Measurements from ENCODE around the gene ZNF816. TPM values are rescaled to one million over a fixed set of nuclear protein-coding genes. Genes with fewer than 3 reads are reported as not detected.

ZNF816 gene
- total RNA-seq, result 1 to 10 TPM; 3.6 to 8.4 (median 6.1) TPM
- polyA plus RNA-seq, result 1 to 10 TPM; 4.6 to 7.2 (median 5.4) TPM

DNA sequence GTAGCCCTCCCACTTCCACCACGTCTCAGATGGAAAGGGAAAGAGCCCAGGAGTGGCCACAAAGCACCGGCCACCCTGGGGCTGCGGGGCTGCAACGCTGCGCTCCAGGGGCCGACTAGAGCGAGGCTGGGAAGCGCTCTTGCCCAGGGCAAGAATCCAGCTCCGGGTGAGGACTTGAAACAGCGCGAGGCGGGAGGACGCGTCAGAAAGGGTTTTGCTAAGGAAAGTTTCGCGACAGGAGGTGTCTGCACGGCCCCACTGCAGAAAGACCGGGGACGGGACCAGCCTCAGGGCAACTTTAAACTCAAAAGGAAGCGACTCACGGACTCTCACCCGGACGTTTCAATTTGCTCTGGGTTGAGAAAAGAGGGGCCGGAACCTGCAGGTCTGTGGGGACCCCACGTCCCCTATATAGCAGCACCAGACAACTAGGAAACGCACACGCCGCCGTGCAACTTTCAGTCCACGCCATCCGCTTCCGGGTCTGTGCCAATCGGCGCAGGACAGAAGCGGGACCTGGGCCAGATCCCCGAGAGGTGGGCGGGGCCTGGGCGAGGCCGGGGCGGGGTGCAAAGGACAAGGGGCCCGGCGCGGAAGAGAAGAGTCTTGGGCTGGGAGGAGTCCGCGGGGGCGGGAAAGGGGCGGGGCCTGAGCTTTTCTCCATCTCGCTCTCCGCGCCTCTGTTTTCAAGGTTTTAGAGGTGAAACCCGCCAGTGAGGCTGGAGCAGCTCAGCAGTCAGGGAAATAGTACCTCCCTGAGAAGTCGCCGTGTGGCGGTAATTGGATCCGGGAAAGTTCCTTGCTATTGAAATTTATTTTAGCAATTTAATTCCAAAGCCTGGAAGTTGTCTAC is at the start of gene ZNF816:
Gene ZNF816 (minus strand): TSS at position 488 of the 853 bp plus-strand sequence. CDS start 6,792 bp downstream, outside the sequence.
- Histone ChIP-seq H3K4me1 (peaks cover 0 to 18% (median 12%) of the 10 kb centered on the region in 4 donors), H3K27ac (peak within 1 kb of the TSS; percentile 85 to 87 (median 86)), H3K27me3 (no peaks in the 10 kb centered on the region), H3K9me3 (no peaks in the 10 kb centered on the region), H3K4me3 (peak within 1 kb of the TSS; percentile 52 to 73 (median 62)), H3K36me3 (peaks cover 0 to 14% (median 0%) of the 10 kb centered on the region in 4 donors)
- intact Hi-C loops (cut with DNase I), result loop anchor here (1.0 to 2.0 kb wide), 2 partner anchors 19 to 30 kb away; no protein-coding TSS in a partner anchor
- WGBS, 2 donors, result 0 to 1% methylated on average over 55 of the region's 55 CpGs
- TF ChIP-seq POLR2AphosphoS5 (IDR thresholded peaks at IDR 0.05), result peak; percentile 42 to 82 (median 75)
- TF ChIP-seq POLR2A (IDR thresholded peaks at IDR 0.05), result peak in 1 of 2 donors; percentile 52
- TF ChIP-seq EP300 (IDR thresholded peaks at IDR 0.05), result no peak
- TF ChIP-seq, protein P1, sequence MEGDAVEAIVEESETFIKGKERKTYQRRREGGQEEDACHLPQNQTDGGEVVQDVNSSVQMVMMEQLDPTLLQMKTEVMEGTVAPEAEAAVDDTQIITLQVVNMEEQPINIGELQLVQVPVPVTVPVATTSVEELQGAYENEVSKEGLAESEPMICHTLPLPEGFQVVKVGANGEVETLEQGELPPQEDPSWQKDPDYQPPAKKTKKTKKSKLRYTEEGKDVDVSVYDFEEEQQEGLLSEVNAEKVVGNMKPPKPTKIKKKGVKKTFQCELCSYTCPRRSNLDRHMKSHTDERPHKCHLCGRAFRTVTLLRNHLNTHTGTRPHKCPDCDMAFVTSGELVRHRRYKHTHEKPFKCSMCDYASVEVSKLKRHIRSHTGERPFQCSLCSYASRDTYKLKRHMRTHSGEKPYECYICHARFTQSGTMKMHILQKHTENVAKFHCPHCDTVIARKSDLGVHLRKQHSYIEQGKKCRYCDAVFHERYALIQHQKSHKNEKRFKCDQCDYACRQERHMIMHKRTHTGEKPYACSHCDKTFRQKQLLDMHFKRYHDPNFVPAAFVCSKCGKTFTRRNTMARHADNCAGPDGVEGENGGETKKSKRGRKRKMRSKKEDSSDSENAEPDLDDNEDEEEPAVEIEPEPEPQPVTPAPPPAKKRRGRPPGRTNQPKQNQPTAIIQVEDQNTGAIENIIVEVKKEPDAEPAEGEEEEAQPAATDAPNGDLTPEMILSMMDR (IDR thresholded peaks at IDR 0.05), result no peak
- peak; percentile 99 for DNase-seq

DNA sequence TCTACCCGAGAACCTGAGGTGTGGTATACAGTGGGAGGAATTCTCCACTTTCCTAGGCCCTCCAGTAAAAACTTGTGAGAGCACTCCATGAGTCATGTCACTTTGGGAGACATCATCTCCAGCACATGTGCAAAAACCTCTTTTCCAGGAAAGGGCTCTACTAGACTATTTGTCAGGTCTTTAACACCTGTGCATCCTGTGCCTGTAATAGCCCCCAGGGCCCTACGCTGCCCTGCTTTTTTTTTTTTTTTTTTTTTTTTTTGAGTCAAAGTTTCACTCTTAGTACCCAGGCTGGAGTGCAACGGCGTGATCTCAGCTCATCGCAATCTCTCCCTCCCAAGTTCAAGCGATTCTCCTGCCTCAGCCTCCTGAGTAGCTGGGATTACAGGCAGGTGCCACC is 49.3 kb upstream of the ZNF816 start:
- H3K4me3 ChIP-seq, result no peak overlapping the region
- peaks cover 0 to 3% (median 0%) of the 10 kb centered on the region in 3 donors for H3K27me3 ChIP-seq
- no peak overlapping the region for H3K27ac ChIP-seq
- 82 to 87% methylated on average over 6 of the region's 6 CpGs for WGBS, 2 donors
- no peak for TF ChIP-seq POLR2AphosphoS5 (IDR thresholded peaks at IDR 0.05)
- TF ChIP-seq, protein P1 (IDR thresholded peaks at IDR 0.05), result no peak
- no peak for TF ChIP-seq POLR2A (IDR thresholded peaks at IDR 0.05)
- no peak for TF ChIP-seq EP300 (IDR thresholded peaks at IDR 0.05)
- H3K36me3 ChIP-seq, result no peaks in the 10 kb centered on the region
- peaks cover 0 to 8% (median 0%) of the 10 kb centered on the region in 4 donors for H3K9me3 ChIP-seq
- intact Hi-C loops (cut with DNase I), result no loop called here
- peaks cover 0 to 6% (median 0%) of the 10 kb centered on the region in 4 donors for H3K4me1 ChIP-seq
- no peak for DNase-seq

DNA sequence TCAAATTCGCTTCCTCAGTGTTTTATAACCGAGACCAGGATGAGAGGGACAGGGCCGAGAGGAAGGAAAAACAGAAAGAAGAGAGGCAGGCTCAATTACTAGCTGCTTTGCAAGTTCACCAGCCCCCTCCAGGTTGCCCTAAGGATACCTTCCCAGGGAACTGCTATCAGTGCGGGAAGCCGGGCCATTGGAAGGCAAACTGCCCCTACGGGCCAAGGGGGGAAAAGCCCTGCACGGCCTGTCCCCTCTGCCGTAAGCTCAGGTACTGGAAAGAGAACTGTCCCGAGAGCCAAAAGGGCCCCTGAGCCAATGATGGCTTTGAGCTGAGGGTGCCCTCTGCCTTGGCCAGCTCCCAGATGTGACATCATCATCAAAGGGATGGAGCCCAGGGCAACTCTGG is 47.8 kb upstream of the ZNF816 start:
- H3K9me3 ChIP-seq, result peaks cover 0 to 5% (median 0%) of the 10 kb centered on the region in 4 donors
- peaks cover 0 to under 1% (median 0%) of the 10 kb centered on the region in 3 donors for H3K27me3 ChIP-seq
- WGBS, 2 donors, result 56 to 60% methylated on average over 9 of the region's 9 CpGs
- no peak overlapping the region for H3K4me3 ChIP-seq
- no peaks in the 10 kb centered on the region for H3K4me1 ChIP-seq
- intact Hi-C loops (cut with DNase I), result no loop called here
- DNase-seq, result no peak
- H3K27ac ChIP-seq, result no peak overlapping the region
- H3K36me3 ChIP-seq, result no peaks in the 10 kb centered on the region
- TF ChIP-seq EP300 (IDR thresholded peaks at IDR 0.05) (no peak), POLR2A (IDR thresholded peaks at IDR 0.05) (no peak), POLR2AphosphoS5 (IDR thresholded peaks at IDR 0.05) (no peak)
- TF ChIP-seq, protein P1 (IDR thresholded peaks at IDR 0.05), result no peak

DNA sequence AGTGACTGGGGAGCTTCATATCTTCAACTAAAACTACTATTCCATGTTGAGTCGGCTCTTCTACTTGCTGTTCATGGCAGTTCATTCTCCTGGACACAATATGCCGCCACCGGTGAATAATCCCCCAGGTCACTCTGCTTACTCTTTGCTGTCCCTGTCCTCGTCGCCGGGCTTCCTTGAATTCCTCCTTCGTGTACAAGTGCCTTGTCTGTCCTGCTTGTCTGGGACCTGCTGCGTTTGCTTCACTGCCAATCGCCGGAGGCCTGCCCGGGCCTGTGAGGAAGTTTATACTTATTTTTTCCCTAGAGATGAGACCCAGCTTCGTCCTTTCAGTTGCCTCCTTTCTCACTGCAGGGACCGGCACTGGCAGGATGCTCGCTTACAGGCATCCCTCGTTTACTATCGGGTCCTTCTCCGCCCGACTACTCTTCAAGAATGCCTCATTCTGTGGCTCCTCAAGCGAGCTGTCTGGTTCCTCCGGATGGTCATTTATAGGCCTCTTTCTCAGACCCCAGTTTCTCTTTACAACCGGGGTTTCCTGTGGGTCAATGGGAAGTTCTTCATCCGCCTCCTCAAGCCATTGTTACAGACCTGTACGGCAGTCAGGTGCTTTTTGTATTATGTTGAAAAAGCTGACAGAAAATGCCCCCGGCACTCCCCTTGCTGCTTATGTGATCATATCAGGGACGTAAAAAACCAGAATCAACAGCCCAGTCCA is 45.5 kb upstream of the ZNF816 start:
- no peak for TF ChIP-seq EP300 (IDR thresholded peaks at IDR 0.05)
- TF ChIP-seq POLR2AphosphoS5 (IDR thresholded peaks at IDR 0.05), result no peak
- TF ChIP-seq, protein P1 (IDR thresholded peaks at IDR 0.05), result no peak
- TF ChIP-seq POLR2A (IDR thresholded peaks at IDR 0.05), result no peak
- peaks cover 0 to 5% (median 0%) of the 10 kb centered on the region in 4 donors for H3K9me3 ChIP-seq
- WGBS, 2 donors, result 74 to 85% methylated on average over 25 of the region's 25 CpGs
- no peaks in the 10 kb centered on the region for H3K4me1 ChIP-seq
- DNase-seq, result no peak
- H3K36me3 ChIP-seq, result no peaks in the 10 kb centered on the region
- intact Hi-C loops (cut with DNase I), result no loop called here
- H3K4me3 ChIP-seq, result no peak overlapping the region
- no peaks in the 10 kb centered on the region for H3K27me3 ChIP-seq
- H3K27ac ChIP-seq, result no peak overlapping the region

All from sigmoid colon (tissue), 7 donors.